Neutrophil (primary cell): ENCODE results near the gene ACACA.

Source experiments
- H3K27ac ChIP-seq: fragments of 200-600 bp; sonication (generic); 2 replicates; pipeline ENCODE4 v1.5.1; 2016; ENCODE audit warnings: mild to moderate bottlenecking, moderate library complexity
- H3K27me3 ChIP-seq: fragments of 200-600 bp; sonication (generic); 2 replicates; pipeline ENCODE4 v1.6.0; 2016; ENCODE audit warnings: mild to moderate bottlenecking
- H3K36me3 ChIP-seq: fragments of 200-600 bp; sonication (generic); 2 replicates; pipeline ENCODE4 v1.5.1; 2017
- H3K4me1 ChIP-seq, 2 experiments: fragments of 200-600 bp in 1 of 2; sonication (generic) in 1 of 2; 1 replicate in 1 of 2; 2 replicates in 1 of 2; pipeline versions ENCODE4 v1.5.1 to v1.6.1; 2013 to 2016; ENCODE audit warnings: low read depth in 1 of 2, low read length in 1 of 2, mild to moderate bottlenecking in 1 of 2, moderate library complexity in 1 of 2; ENCODE audit not compliant: control insufficient read depth in 1 of 2, insufficient read depth in 1 of 2
- H3K4me3 ChIP-seq, 2 experiments: fragments of 200-600 bp in 1 of 2; sonication (generic) in 1 of 2; 1 replicate in 1 of 2; 2 replicates in 1 of 2; pipeline ENCODE4 v1.5.1; 2013 to 2016; ENCODE audit warnings: low read depth in 1 of 2, low read length in 1 of 2, mild to moderate bottlenecking in 1 of 2, moderate library complexity in 1 of 2
- H3K9me3 ChIP-seq: fragments of 200-600 bp; sonication (generic); 2 replicates; pipeline ENCODE4 v1.5.1; 2016
- CTCF ChIP-seq: fragments of 200-600 bp; sonication (generic); IDR thresholded peaks from 2 replicates; pipeline ENCODE4 v1.5.1; 2016; ENCODE audit warnings: antibody characterized with exemption

The ACACA gene

GRCh38 chr17:37135576-37135975 lies 271.1 kb downstream of the ACACA start:
- Histone ChIP-seq H3K36me3 (no peaks in the 10 kb centered on the region), H3K9me3 (no peaks in the 10 kb centered on the region), H3K27me3 (no peaks in the 10 kb centered on the region), H3K4me3 (no peak overlapping the region), H3K27ac (no peak overlapping the region), H3K4me1 (no peaks in the 10 kb centered on the region)
- TF ChIP-seq CTCF: no peak

GRCh38 chr17:37134050-37134449 lies 272.6 kb downstream of the ACACA start:
- Histone ChIP-seq H3K4me1 (no peaks in the 10 kb centered on the region), H3K9me3 (no peaks in the 10 kb centered on the region), H3K4me3 (no peak overlapping the region), H3K27ac (no peak overlapping the region), H3K36me3 (no peaks in the 10 kb centered on the region), H3K27me3 (no peaks in the 10 kb centered on the region)
- TF ChIP-seq CTCF: no peak

GRCh38 chr17:37133136-37133535 lies 273.5 kb downstream of the ACACA start:
- Histone ChIP-seq H3K9me3 (no peaks in the 10 kb centered on the region), H3K27me3 (no peaks in the 10 kb centered on the region), H3K4me3 (no peak overlapping the region), H3K4me1 (no peaks in the 10 kb centered on the region), H3K27ac (no peak overlapping the region), H3K36me3 (no peaks in the 10 kb centered on the region)
- TF ChIP-seq CTCF: no peak

GRCh38 chr17:37131669-37132611 lies 274.7 kb downstream of the ACACA start:
- no peak for TF ChIP-seq CTCF
- Histone ChIP-seq H3K27ac (no peak overlapping the region), H3K27me3 (no peaks in the 10 kb centered on the region), H3K4me1 (no peaks in the 10 kb centered on the region), H3K4me3 (no peak overlapping the region), H3K36me3 (no peaks in the 10 kb centered on the region), H3K9me3 (no peaks in the 10 kb centered on the region)

GRCh38 chr17:37130984-37131446 lies 275.6 kb downstream of the ACACA start:
- no peak for TF ChIP-seq CTCF
- no peaks in the 10 kb centered on the region for H3K36me3 ChIP-seq
- no peaks in the 10 kb centered on the region for H3K9me3 ChIP-seq
- no peaks in the 10 kb centered on the region for H3K4me1 ChIP-seq
- H3K27ac ChIP-seq: no peak overlapping the region
- no peak overlapping the region for H3K4me3 ChIP-seq
- no peaks in the 10 kb centered on the region for H3K27me3 ChIP-seq
